Neural crest cell (in vitro differentiated cells): ENCODE results near the gene CAMSAP2. TPM values are rescaled to one million over a fixed set of nuclear protein-coding genes. Genes with fewer than 3 reads are reported as not detected.

ENCODE experiments used
- DNase-seq: peaks from one replicate; pipeline ENCODE4 v3.0.0; 2021; ENCODE audit warnings: low read depth, mixed read lengths, low spot score
- H3K27ac Mint-ChIP-seq: one replicate; pipeline ENCODE4 v1.8.0; 2021; ENCODE audit warnings: mild to moderate bottlenecking, mixed read lengths; ENCODE audit not compliant: unreplicated experiment
- H3K27me3 Mint-ChIP-seq: 2 replicates; pipeline ENCODE4 v1.8.0; 2021; ENCODE audit warnings: low read depth, mild to moderate bottlenecking, mixed read lengths
- H3K36me3 Mint-ChIP-seq: 2 replicates; pipeline ENCODE4 v1.8.0; 2021; ENCODE audit warnings: low read depth, mild to moderate bottlenecking, mixed read lengths
- H3K4me1 Mint-ChIP-seq: 2 replicates; pipeline ENCODE4 v1.8.0; 2021; ENCODE audit warnings: mixed read lengths
- H3K4me3 Mint-ChIP-seq: one replicate; pipeline ENCODE4 v1.8.0; 2021; ENCODE audit warnings: mild to moderate bottlenecking, mixed read lengths
- H3K9me3 Mint-ChIP-seq: 2 replicates; pipeline ENCODE4 v1.8.0; 2021; ENCODE audit warnings: mixed read lengths
- long read RNA-seq: library from polyadenylated mRNA; unstranded; transcript quantifications from one replicate; pipeline ENCODE4 v2.0.0, GENCODE V29; 2020
- total RNA-seq: library from RNA; stranded (reverse); gene quantifications from 2 replicates; pipeline ENCODE4 v1.2.1, GENCODE V29; 2021
- TF ChIP-seq, protein P1 (sequence below): fragments of 200-600 bp; sonication (generic); conservative IDR thresholded peaks from 2 replicates; pipeline ENCODE4 v1.5.0; 2021; ENCODE audit warnings: antibody characterized with exemption, mild to moderate bottlenecking

CAMSAP2 gene, protein sequence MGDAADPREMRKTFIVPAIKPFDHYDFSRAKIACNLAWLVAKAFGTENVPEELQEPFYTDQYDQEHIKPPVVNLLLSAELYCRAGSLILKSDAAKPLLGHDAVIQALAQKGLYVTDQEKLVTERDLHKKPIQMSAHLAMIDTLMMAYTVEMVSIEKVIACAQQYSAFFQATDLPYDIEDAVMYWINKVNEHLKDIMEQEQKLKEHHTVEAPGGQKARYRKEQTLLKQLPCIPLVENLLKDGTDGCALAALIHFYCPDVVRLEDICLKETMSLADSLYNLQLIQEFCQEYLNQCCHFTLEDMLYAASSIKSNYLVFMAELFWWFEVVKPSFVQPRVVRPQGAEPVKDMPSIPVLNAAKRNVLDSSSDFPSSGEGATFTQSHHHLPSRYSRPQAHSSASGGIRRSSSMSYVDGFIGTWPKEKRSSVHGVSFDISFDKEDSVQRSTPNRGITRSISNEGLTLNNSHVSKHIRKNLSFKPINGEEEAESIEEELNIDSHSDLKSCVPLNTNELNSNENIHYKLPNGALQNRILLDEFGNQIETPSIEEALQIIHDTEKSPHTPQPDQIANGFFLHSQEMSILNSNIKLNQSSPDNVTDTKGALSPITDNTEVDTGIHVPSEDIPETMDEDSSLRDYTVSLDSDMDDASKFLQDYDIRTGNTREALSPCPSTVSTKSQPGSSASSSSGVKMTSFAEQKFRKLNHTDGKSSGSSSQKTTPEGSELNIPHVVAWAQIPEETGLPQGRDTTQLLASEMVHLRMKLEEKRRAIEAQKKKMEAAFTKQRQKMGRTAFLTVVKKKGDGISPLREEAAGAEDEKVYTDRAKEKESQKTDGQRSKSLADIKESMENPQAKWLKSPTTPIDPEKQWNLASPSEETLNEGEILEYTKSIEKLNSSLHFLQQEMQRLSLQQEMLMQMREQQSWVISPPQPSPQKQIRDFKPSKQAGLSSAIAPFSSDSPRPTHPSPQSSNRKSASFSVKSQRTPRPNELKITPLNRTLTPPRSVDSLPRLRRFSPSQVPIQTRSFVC (N-terminal part only)
- 40.3 and 44.8 TPM in 2 replicates for total RNA-seq
- long read RNA-seq, partial matches to known transcripts: 12 of 21 reads
- long read RNA-seq, other reads (novel, unspliced or antisense): 9 of 21 reads

DNA sequence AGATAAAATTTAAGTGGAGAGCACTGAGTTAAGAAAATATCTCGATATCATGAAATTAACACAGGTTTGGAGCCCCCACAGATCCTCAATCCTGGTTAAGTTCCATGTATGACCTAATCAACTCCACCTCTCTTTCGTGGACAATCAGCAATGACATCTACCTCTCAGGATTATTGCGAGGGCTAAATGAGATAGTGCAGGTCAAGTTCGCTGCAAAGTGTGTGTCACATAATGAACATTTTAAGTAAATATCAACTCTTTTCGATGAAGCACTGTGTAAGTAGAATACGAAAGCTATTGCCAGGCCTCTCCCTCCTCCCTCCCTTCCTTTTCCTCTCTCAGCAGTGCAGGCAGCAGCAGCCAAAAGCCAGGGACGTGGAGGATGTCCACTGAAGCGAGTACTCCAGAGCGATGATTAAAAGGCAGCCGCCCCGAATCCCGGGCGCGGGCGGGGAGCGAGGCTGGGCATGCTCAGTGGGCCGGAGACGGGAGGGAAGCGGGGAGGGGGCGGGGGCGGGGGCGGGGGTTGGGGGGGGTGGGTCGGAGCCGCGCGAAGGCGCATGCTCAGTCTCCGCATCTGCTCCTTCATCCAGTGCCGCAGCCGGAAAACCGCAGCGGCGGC lies at the start of gene CAMSAP2:
Gene CAMSAP2, plus strand, starts transcription at position 567 of the 622 bp plus-strand sequence. CDS start 935 bp downstream, outside the sequence.
- H3K36me3 Mint-ChIP-seq: peaks cover 2% of the 10 kb centered on the region
- H3K27me3 Mint-ChIP-seq: no peaks in the 10 kb centered on the region
- peaks cover 55% of the 10 kb centered on the region for H3K4me1 Mint-ChIP-seq
- peak within 1 kb of the TSS; percentile 99 for H3K4me3 Mint-ChIP-seq
- TF ChIP-seq, protein P1, sequence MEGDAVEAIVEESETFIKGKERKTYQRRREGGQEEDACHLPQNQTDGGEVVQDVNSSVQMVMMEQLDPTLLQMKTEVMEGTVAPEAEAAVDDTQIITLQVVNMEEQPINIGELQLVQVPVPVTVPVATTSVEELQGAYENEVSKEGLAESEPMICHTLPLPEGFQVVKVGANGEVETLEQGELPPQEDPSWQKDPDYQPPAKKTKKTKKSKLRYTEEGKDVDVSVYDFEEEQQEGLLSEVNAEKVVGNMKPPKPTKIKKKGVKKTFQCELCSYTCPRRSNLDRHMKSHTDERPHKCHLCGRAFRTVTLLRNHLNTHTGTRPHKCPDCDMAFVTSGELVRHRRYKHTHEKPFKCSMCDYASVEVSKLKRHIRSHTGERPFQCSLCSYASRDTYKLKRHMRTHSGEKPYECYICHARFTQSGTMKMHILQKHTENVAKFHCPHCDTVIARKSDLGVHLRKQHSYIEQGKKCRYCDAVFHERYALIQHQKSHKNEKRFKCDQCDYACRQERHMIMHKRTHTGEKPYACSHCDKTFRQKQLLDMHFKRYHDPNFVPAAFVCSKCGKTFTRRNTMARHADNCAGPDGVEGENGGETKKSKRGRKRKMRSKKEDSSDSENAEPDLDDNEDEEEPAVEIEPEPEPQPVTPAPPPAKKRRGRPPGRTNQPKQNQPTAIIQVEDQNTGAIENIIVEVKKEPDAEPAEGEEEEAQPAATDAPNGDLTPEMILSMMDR: no peak
- peak within 1 kb of the TSS; percentile 99 for H3K27ac Mint-ChIP-seq
- peak; percentile 87 for DNase-seq
- no peaks in the 10 kb centered on the region for H3K9me3 Mint-ChIP-seq

DNA sequence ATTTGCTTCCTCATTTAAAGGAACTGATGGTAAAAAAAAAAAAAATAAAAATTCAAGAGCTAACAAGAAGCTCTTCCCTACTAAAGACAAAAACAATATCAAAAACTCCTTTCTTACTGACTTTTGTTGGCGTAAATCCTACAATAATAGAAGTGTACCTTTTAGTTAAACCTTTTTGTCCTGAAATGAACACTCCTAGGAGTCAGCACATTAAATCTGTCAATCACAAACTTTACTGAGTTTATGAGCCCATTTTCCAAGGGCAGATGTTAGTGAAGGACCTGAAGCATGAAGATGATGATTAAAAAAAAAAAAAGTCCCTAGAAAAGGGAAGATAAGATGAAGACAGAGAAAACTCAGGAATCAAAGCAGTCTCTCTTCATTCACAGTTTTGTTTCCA lies 46.4 kb upstream of the CAMSAP2 start:
- H3K4me1 Mint-ChIP-seq: peaks cover 7% of the 10 kb centered on the region
- no peak overlapping the region for H3K27ac Mint-ChIP-seq
- TF ChIP-seq, protein P1: no peak

GRCh38 chr1:200693327-200693726 lies 45.4 kb upstream of the CAMSAP2 start:
- Mint-ChIP-seq H3K4me1 (peaks cover 7% of the 10 kb centered on the region), H3K4me3 (no peak overlapping the region), H3K9me3 (peaks cover 3% of the 10 kb centered on the region), H3K27me3 (no peaks in the 10 kb centered on the region), H3K27ac (no peak overlapping the region), H3K36me3 (no peaks in the 10 kb centered on the region)
- TF ChIP-seq, protein P1: no peak
- DNase-seq: no peak

More for the DNA sequence above, 46.4 kb upstream of the CAMSAP2 start:
- Mint-ChIP-seq H3K27me3 (no peaks in the 10 kb centered on the region), H3K4me3 (no peak overlapping the region), H3K9me3 (peaks cover 3% of the 10 kb centered on the region), H3K36me3 (no peaks in the 10 kb centered on the region)
- DNase-seq: no peak

GRCh38 chr1:200694738-200695137 lies 44.0 kb upstream of the CAMSAP2 start:
- TF ChIP-seq, protein P1: no peak
- no peak for DNase-seq
- Mint-ChIP-seq H3K27me3 (no peaks in the 10 kb centered on the region), H3K27ac (no peak overlapping the region), H3K9me3 (peaks cover 3% of the 10 kb centered on the region), H3K36me3 (no peaks in the 10 kb centered on the region), H3K4me3 (no peak overlapping the region), H3K4me1 (peaks cover 7% of the 10 kb centered on the region)

DNA sequence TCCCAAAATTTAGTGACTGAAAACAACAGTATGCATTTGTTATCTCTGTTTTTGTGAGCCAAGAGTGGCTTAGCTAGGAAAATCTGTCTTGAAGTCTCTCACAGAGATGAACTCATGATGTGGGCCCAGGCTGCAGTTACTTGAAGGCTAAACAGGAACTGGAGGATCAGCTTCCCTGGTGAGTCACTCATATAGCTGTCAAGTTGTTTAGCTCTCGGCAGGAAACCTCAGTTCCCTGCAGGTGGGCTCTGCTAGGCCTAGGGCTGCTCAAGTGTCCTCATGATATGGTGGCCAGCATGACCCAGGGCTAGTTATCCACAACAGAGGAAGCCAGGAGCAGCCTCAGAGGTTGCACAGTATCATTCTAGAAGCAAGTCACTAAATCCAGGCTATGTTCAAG lies 38.8 kb upstream of the CAMSAP2 start:
- no peaks in the 10 kb centered on the region for H3K4me1 Mint-ChIP-seq
- TF ChIP-seq, protein P1: no peak
- H3K36me3 Mint-ChIP-seq: no peaks in the 10 kb centered on the region
- H3K4me3 Mint-ChIP-seq: no peak overlapping the region
- H3K9me3 Mint-ChIP-seq: peaks cover 3% of the 10 kb centered on the region
- H3K27ac Mint-ChIP-seq: no peak overlapping the region
- no peaks in the 10 kb centered on the region for H3K27me3 Mint-ChIP-seq
- no peak for DNase-seq
